SH-SY5Y (cell line): Measurements from ENCODE around the gene PHLDB2.

Source experiments
- GATA2 ChIP-seq: IDR thresholded peaks from 2 replicates; pipeline ENCODE4 v1.6.1; 2011; ENCODE audit warnings: mild to moderate bottlenecking, low read depth, low read length
- GATA3 ChIP-seq: IDR thresholded peaks from 2 replicates; pipeline ENCODE4 v1.6.1; 2011; ENCODE audit warnings: low read depth, mild to moderate bottlenecking, low read length, moderate library complexity

DNA sequence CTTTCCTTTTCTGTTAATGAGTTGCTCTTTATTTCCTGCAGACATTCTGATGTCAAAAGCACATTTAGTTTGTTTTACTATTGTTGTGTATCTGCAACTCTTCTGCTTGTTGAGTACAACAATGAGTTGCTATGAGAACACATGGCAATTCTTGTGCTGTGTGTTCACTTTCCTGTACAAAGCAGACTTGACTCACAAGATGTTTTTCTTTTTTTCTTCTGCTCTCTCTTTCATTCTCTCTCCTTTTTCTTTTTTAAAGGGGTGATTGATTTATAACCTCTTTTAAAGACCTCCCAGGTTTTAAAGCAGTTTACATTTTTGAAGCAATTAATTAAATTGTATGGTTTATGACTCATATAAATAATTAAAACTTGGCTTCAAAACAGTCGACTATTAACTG is 88.2 kb downstream of the PHLDB2 start:
- TF ChIP-seq GATA2 = no peak
- TF ChIP-seq GATA3 = no peak
